GM12891 (cell line): ENCODE results near the gene NFKBIB.
"Not testable (repeated sequence)": the region's sequence is repeated elsewhere in the genome, so short reads cannot be mapped to it uniquely, and the experiment has no call there.

Experiments used
- POLR2A ChIP-seq: IDR thresholded peaks from 2 replicates; pipeline ENCODE4 v1.6.1; 2011; ENCODE audit warnings: low read depth, low read length, control low read depth
- POLR2AphosphoS5 ChIP-seq: IDR thresholded peaks from 2 replicates; pipeline ENCODE4 v1.6.1; 2011; ENCODE audit warnings: low read depth, low read length, control low read depth
- SPI1 ChIP-seq: IDR thresholded peaks from 2 replicates; pipeline ENCODE4 v1.6.1; 2011; ENCODE audit warnings: low read depth, low read length, control low read depth

DNA sequence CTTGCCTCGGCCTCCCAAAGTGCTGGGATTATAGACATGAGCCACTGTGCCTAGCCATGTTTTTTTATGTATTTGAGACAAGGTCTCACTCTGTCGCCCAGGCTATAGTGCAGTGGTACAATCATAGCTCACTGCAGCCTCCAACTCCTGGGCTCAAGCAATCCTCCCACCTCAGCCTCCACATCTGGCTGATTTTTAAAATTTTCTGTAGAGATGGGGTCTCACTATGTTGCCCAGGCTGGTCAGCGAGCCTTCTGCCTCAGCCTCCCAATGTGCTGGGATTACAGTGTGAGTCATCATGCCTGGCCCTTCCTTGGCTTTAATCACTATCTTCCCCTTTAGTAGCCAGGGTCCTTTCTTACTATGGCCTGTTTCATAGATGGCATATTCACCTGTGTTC, 15.1 kb upstream of the NFKBIB start:
- not testable (repeated sequence) for TF ChIP-seq POLR2A, SPI1, POLR2AphosphoS5
